ENCODE measurements around the gene PAK1.

- TF ChIP-seq CTCF (conservative IDR thresholded peaks at IDR 0.05; ENCODE audit: low read depth, low read length), result no peak
- no peak for TF ChIP-seq SMC3 (IDR thresholded peaks at IDR 0.05; ENCODE audit: low read depth, low read length)
- TF ChIP-seq BHLHE40 (IDR thresholded peaks at IDR 0.05; ENCODE audit: low read depth, low read length), result no peak
- TF ChIP-seq POLR2A (IDR thresholded peaks at IDR 0.05; ENCODE audit: low read depth, low read length), result no peak
- no peak for TF ChIP-seq RAD21 (IDR thresholded peaks at IDR 0.05; ENCODE audit: low read length)
- no peak for TF ChIP-seq CEBPB (IDR thresholded peaks at IDR 0.05; ENCODE audit: low read depth, low read length)
- TF ChIP-seq USF2 (IDR thresholded peaks at IDR 0.05; ENCODE audit: low read depth, low read length), result no peak
- no peak for TF ChIP-seq MXI1 (IDR thresholded peaks at IDR 0.05; ENCODE audit: borderline replicate concordance, low read depth, low read length)
- no peak for TF ChIP-seq CHD1 (IDR thresholded peaks at IDR 0.05; ENCODE audit: low read depth, low read length)
- TF ChIP-seq RCOR1 (IDR thresholded peaks at IDR 0.05; ENCODE audit: insufficient replicate concordance, low read length), result no peak
- no peak for TF ChIP-seq MAZ (IDR thresholded peaks at IDR 0.05; ENCODE audit: borderline replicate concordance, low read depth, low read length)
- no peak for TF ChIP-seq ELK1 (IDR thresholded peaks at IDR 0.05; ENCODE audit: borderline replicate concordance, low read depth, low read length)
Observed at GRCh38 chr11:77422687-77423086, 51.2 kb downstream of the PAK1 start.

All from IMR-90 (cell line).